K562 (cell line): ENCODE measurements around the gene PRR5. TPM values are rescaled to one million over a fixed set of nuclear protein-coding genes. Genes with fewer than 3 reads are reported as not detected.
A peak's percentile ranks its signal among the peaks of the same experiment; 100 is the strongest.

Source experiments
- CBX3 ChIP-seq, 2 experiments: IDR thresholded peaks; 1 replicate in 1 of 2; 2 replicates in 1 of 2; pipeline ENCODE4 v1.6.1; 2012; ENCODE audit warnings: inconsistent platforms in 2 of 2, low read length in 2 of 2, borderline replicate concordance in 1 of 2, control low read depth in 1 of 2
- HMG20A ChIP-seq: fragments of 450-650 bp; formaldehyde crosslinking; conservative IDR thresholded peaks from 2 replicates; pipeline ENCODE4 v1.4.0; 2020; ENCODE audit warnings: mild to moderate bottlenecking, mixed read lengths
- MAFF ChIP-seq: IDR thresholded peaks from 2 replicates; pipeline ENCODE4 v1.6.1; 2012; ENCODE audit warnings: low read length, improper control_type of control experiment
- POLR2A ChIP-seq: fragments of 450-650 bp; conservative IDR thresholded peaks from 2 replicates; pipeline ENCODE4 v1.6.1; 2016
- RB1 ChIP-seq: fragments of 450-650 bp; IDR thresholded peaks from 2 replicates; pipeline ENCODE4 v1.6.1; 2017; ENCODE audit warnings: low read depth, mild to moderate bottlenecking
- SRSF3 ChIP-seq: fragments of 200-400 bp; formaldehyde crosslinking; IDR thresholded peaks from 2 replicates; pipeline ENCODE4 v1.6.1; 2016; ENCODE audit warnings: mild to moderate bottlenecking, low read length, moderate library complexity; ENCODE audit not compliant: insufficient read depth
- TEAD4 ChIP-seq, 2 experiments: sonication (generic) in 1 of 2; formaldehyde crosslinking in 1 of 2; IDR thresholded peaks; 2 replicates each; pipeline versions ENCODE4 v1.6.1 to v1.8.0; 2012 to 2022; ENCODE audit warnings: borderline replicate concordance in 1 of 2, inconsistent platforms in 1 of 2, low read length in 1 of 2, mild to moderate bottlenecking in 1 of 2, missing genetic modification reagents in 1 of 2
- ZNF282 ChIP-seq: sonication (generic); formaldehyde crosslinking; IDR thresholded peaks from 2 replicates; pipeline ENCODE4 v1.8.1; 2023; ENCODE audit warnings: missing genetic modification reagents
- polyA plus RNA-seq, 8 experiments: library from polyadenylated mRNA; depleted of rRNA in 4 of 8; stranded (reverse) in 5 of 8; unstranded in 3 of 8; fragments of >200 nt; fragmentation: Nextera tagmentation in 2 of 8; fragmentation: Illumina TruSeq in 1 of 8; extraction: Ambion mirVana in 2 of 8; extraction: Trizol in 1 of 8; gene quantifications; 2 replicates each; pipeline versions ENCODE4 v1.2.1 to v1.2.3, GENCODE V29; 2011 to 2014; ENCODE audit warnings: inconsistent platforms in 1 of 8, missing spikeins in 1 of 8
- total RNA-seq, 7 experiments: library from RNA; depleted of rRNA in 6 of 7; stranded (reverse); fragments of >200 nt in 6 of 7; fragmentation: Illumina TruSeq in 2 of 7; extraction: Trizol in 2 of 7; gene quantifications; 2 replicates each; pipeline versions ENCODE4 v1.2.1 to v1.2.3, GENCODE V29; 2011 to 2021; ENCODE audit warnings: low replicate concordance in 1 of 7
- TF ChIP-seq, protein P1 (sequence below): sonication (generic); formaldehyde crosslinking; IDR thresholded peaks from 2 replicates; pipeline ENCODE4 v1.8.0; 2022; ENCODE audit warnings: missing genetic modification reagents, mild to moderate bottlenecking, borderline replicate concordance
- TF ChIP-seq, protein P2 (sequence below): conservative IDR thresholded peaks from 2 replicates; pipeline ENCODE4 v1.6.1; 2011; ENCODE audit warnings: low read depth, mild to moderate bottlenecking, low read length; ENCODE audit not compliant: control insufficient read depth
- TF ChIP-seq, protein P3 (sequence below): sonication (generic); formaldehyde crosslinking; IDR thresholded peaks from 2 replicates; pipeline ENCODE4 v1.8.0; 2022; ENCODE audit warnings: mild to moderate bottlenecking, missing genetic modification reagents
- TF ChIP-seq, protein P4 (sequence below): sonication (generic); formaldehyde crosslinking; IDR thresholded peaks from 2 replicates; pipeline ENCODE4 v1.8.0; 2022; ENCODE audit warnings: mild to moderate bottlenecking, missing genetic modification reagents
- TF ChIP-seq, protein P5 (sequence below): sonication (generic); formaldehyde crosslinking; IDR thresholded peaks from 2 replicates; pipeline ENCODE4 v1.8.0; 2022; ENCODE audit warnings: mild to moderate bottlenecking, missing genetic modification reagents, borderline replicate concordance

The PRR5 gene
- total and polyA plus RNA-seq, 9 of the 15 experiments (the other 6 are each of a cell fraction or from before 2014, with no cell fraction given) = 0.13 to 21.0 (median 7.5) TPM

DNA sequence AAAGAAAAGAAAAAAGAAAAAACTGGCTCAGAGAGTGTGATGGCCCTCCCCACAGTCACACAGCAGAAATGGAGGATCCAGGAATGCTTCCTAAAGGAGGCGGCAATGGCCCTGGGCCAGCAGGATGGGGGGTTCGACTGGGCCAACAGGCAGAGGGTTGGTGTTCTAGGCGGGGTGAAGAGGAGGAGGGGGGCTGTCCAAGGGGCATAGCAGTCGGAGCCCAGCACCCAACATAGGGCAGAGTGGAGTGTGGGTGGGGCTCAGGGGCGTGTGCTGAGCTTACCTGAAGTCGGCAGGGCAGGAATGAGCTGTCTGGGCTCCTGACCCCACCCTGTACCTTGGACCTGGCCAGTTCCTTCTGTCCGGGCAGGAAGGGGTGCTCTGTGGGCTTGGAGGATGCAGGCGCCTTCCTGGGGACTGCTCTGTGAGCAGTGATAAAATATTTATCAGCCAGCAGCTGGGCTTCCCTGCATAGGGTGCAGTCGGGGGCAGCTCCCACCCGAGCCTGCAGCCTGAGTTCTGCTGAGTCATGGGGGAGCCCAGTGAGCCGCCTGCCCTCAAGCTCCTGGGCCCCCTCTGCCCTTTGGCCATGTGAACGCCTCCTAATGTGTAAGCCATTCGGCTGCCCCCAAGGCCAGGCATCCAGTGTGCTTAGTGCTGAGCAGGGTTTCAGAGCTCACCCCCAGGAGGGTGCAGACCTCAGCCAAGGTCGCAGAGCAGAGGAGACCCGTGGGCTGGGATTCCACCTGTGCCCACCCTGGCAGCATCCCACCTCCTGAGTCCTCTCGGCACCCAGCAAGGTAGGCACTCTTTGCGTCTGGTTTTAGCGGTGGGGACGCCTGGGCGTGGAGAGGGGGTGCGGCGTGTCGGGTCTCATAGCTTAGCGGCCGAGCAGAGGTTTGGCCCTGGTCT is 25.3 kb upstream of the PRR5 start (continued):
- TF ChIP-seq, protein P1, sequence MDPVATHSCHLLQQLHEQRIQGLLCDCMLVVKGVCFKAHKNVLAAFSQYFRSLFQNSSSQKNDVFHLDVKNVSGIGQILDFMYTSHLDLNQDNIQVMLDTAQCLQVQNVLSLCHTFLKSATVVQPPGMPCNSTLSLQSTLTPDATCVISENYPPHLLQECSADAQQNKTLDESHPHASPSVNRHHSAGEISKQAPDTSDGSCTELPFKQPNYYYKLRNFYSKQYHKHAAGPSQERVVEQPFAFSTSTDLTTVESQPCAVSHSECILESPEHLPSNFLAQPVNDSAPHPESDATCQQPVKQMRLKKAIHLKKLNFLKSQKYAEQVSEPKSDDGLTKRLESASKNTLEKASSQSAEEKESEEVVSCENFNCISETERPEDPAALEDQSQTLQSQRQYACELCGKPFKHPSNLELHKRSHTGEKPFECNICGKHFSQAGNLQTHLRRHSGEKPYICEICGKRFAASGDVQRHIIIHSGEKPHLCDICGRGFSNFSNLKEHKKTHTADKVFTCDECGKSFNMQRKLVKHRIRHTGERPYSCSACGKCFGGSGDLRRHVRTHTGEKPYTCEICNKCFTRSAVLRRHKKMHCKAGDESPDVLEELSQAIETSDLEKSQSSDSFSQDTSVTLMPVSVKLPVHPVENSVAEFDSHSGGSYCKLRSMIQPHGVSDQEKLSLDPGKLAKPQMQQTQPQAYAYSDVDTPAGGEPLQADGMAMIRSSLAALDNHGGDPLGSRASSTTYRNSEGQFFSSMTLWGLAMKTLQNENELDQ (CRISPR knock-in tag) = 0 out of 2 replicates have a peak, but pooled peaks have one; percentile 33
- TF ChIP-seq, protein P2, sequence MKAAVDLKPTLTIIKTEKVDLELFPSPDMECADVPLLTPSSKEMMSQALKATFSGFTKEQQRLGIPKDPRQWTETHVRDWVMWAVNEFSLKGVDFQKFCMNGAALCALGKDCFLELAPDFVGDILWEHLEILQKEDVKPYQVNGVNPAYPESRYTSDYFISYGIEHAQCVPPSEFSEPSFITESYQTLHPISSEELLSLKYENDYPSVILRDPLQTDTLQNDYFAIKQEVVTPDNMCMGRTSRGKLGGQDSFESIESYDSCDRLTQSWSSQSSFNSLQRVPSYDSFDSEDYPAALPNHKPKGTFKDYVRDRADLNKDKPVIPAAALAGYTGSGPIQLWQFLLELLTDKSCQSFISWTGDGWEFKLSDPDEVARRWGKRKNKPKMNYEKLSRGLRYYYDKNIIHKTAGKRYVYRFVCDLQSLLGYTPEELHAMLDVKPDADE = peak; percentile 91
- TF ChIP-seq SRSF3 = no peak
- TF ChIP-seq, protein P3, sequence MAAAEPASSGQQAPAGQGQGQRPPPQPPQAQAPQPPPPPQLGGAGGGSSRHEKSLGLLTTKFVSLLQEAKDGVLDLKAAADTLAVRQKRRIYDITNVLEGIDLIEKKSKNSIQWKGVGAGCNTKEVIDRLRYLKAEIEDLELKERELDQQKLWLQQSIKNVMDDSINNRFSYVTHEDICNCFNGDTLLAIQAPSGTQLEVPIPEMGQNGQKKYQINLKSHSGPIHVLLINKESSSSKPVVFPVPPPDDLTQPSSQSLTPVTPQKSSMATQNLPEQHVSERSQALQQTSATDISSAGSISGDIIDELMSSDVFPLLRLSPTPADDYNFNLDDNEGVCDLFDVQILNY (CRISPR knock-in tag) = no peak
- peak; percentile 96 for TF ChIP-seq TEAD4 (IDR thresholded peaks at IDR 0.05; ENCODE audit: low read length)
- no peak for TF ChIP-seq TEAD4 (CRISPR knock-in tag; IDR thresholded peaks at IDR 0.05; ENCODE audit: borderline replicate concordance)
- TF ChIP-seq, protein P4, sequence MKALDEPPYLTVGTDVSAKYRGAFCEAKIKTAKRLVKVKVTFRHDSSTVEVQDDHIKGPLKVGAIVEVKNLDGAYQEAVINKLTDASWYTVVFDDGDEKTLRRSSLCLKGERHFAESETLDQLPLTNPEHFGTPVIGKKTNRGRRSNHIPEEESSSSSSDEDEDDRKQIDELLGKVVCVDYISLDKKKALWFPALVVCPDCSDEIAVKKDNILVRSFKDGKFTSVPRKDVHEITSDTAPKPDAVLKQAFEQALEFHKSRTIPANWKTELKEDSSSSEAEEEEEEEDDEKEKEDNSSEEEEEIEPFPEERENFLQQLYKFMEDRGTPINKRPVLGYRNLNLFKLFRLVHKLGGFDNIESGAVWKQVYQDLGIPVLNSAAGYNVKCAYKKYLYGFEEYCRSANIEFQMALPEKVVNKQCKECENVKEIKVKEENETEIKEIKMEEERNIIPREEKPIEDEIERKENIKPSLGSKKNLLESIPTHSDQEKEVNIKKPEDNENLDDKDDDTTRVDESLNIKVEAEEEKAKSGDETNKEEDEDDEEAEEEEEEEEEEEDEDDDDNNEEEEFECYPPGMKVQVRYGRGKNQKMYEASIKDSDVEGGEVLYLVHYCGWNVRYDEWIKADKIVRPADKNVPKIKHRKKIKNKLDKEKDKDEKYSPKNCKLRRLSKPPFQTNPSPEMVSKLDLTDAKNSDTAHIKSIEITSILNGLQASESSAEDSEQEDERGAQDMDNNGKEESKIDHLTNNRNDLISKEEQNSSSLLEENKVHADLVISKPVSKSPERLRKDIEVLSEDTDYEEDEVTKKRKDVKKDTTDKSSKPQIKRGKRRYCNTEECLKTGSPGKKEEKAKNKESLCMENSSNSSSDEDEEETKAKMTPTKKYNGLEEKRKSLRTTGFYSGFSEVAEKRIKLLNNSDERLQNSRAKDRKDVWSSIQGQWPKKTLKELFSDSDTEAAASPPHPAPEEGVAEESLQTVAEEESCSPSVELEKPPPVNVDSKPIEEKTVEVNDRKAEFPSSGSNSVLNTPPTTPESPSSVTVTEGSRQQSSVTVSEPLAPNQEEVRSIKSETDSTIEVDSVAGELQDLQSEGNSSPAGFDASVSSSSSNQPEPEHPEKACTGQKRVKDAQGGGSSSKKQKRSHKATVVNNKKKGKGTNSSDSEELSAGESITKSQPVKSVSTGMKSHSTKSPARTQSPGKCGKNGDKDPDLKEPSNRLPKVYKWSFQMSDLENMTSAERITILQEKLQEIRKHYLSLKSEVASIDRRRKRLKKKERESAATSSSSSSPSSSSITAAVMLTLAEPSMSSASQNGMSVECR = peak; percentile 75; the same call in 1 of the 2 replicates
- 0 out of 3 replicates have a peak, but pooled peaks of 1 of the 2 experiments have one; percentile 17 for TF ChIP-seq CBX3 (IDR thresholded peaks at IDR 0.05; ENCODE audit: borderline replicate concordance in 1 of 2, low read length in 2 of 2)
- TF ChIP-seq ZNF282 (CRISPR knock-in tag) = no peak
- TF ChIP-seq HMG20A (CRISPR knock-in tag) = no peak
- TF ChIP-seq, protein P5, sequence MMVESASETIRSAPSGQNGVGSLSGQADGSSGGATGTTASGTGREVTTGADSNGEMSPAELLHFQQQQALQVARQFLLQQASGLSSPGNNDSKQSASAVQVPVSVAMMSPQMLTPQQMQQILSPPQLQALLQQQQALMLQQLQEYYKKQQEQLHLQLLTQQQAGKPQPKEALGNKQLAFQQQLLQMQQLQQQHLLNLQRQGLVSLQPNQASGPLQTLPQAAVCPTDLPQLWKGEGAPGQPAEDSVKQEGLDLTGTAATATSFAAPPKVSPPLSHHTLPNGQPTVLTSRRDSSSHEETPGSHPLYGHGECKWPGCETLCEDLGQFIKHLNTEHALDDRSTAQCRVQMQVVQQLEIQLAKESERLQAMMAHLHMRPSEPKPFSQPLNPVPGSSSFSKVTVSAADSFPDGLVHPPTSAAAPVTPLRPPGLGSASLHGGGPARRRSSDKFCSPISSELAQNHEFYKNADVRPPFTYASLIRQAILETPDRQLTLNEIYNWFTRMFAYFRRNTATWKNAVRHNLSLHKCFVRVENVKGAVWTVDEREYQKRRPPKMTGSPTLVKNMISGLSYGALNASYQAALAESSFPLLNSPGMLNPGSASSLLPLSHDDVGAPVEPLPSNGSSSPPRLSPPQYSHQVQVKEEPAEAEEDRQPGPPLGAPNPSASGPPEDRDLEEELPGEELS (CRISPR knock-in tag) = peak; percentile 62; the same call in 1 of the 2 replicates
- TF ChIP-seq RB1 = peak; percentile 69
- TF ChIP-seq MAFF = peak; percentile 82
- peak; percentile 63 for TF ChIP-seq POLR2A
